GM23248 (cell line): ENCODE data around the gene ATP13A3.

Source experiments
- EZH2 ChIP-seq: fragments of 200-600 bp; sonication (generic); IDR thresholded peaks from 2 replicates; pipeline ENCODE4 v1.6.1; 2018; ENCODE audit warnings: antibody characterized with exemption, mild to moderate bottlenecking; ENCODE audit not compliant: insufficient read depth, poor library complexity, severe bottlenecking
- EZH2phosphoT487 ChIP-seq: fragments of 200-600 bp; sonication (generic); IDR thresholded peaks from 2 replicates; pipeline ENCODE4 v1.6.1; 2018; ENCODE audit warnings: antibody characterized with exemption, moderate library complexity, mild to moderate bottlenecking, low read depth; ENCODE audit not compliant: insufficient read depth

GRCh38 chr3:194487289-194488054 lies 670 bp upstream of the ATP13A3 start:
- no peak for TF ChIP-seq EZH2phosphoT487
- no peak for TF ChIP-seq EZH2
